Neural cell (in vitro differentiated cells): Measurements from ENCODE around the gene C11orf16.

Source experiments
- CTCF ChIP-seq: fragments of 450-650 bp; IDR thresholded peaks from 2 replicates; pipeline ENCODE4 v1.5.1; 2014; ENCODE audit warnings: antibody characterized with exemption, mild to moderate bottlenecking, moderate library complexity; ENCODE audit not compliant: poor library complexity, severe bottlenecking
- EZH2 ChIP-seq: fragments of 200-600, 300-800 bp; shearing (Covaris generic), sonication (generic); IDR thresholded peaks from 2 replicates; pipeline ENCODE4 v1.6.1; 2014; ENCODE audit warnings: antibody characterized with exemption, low read length, borderline replicate concordance, mild to moderate bottlenecking; ENCODE audit not compliant: insufficient read depth, poor library complexity, severe bottlenecking

GRCh38 chr11:8905528-8906165 is 27.1 kb downstream of the C11orf16 start:
- TF ChIP-seq CTCF (no peak), EZH2 (no peak)
